ENCODE data around the gene ENC1.

The ENC1 gene

GRCh38 chr5:74657165-74657564 is 16.6 kb upstream of the ENC1 start:
- H3K9me3 ChIP-seq, result no peaks in the 10 kb centered on the region

GRCh38 chr5:74655716-74656115 is 15.2 kb upstream of the ENC1 start:
- H3K9me3 ChIP-seq, result no peaks in the 10 kb centered on the region
- no peaks in the 10 kb centered on the region for H3K36me3 ChIP-seq
- peaks cover 7% of the 10 kb centered on the region; the same call in 1 of the 2 replicates for H3K4me1 ChIP-seq
- no peak for DNase-seq
- no peak for TF ChIP-seq CTCF (IDR thresholded peaks at IDR 0.05; ENCODE audit: low read depth, low read length)
- H3K4me3 ChIP-seq (ENCODE audit: low read depth, low read length), result no peak overlapping the region
- H3K27me3 ChIP-seq, result no peaks in the 10 kb centered on the region

More at GRCh38 chr5:74657165-74657564, 16.6 kb upstream of the ENC1 start:
- Histone ChIP-seq H3K4me1 (peaks cover 1% of the 10 kb centered on the region; the same call in 1 of the 2 replicates), H3K36me3 (no peaks in the 10 kb centered on the region), H3K4me3 (ENCODE audit: low read depth, low read length) (no peak overlapping the region), H3K27me3 (no peaks in the 10 kb centered on the region)
- DNase-seq, result no peak
- no peak for TF ChIP-seq CTCF (IDR thresholded peaks at IDR 0.05; ENCODE audit: low read depth, low read length)

- no peak for DNase-seq
- H3K27me3 ChIP-seq, result no peaks in the 10 kb centered on the region
- no peak overlapping the region for H3K4me3 ChIP-seq (ENCODE audit: low read depth, low read length)
- H3K36me3 ChIP-seq, result no peaks in the 10 kb centered on the region
- no peaks in the 10 kb centered on the region for H3K9me3 ChIP-seq
- TF ChIP-seq CTCF (IDR thresholded peaks at IDR 0.05; ENCODE audit: low read depth, low read length), result no peak
- H3K4me1 ChIP-seq, result peaks cover 7% of the 10 kb centered on the region; the same call in 1 of the 2 replicates
Measured at GRCh38 chr5:74655206-74655605, 14.7 kb upstream of the ENC1 start.

GRCh38 chr5:74653991-74654390 is 13.5 kb upstream of the ENC1 start:
- TF ChIP-seq CTCF (IDR thresholded peaks at IDR 0.05; ENCODE audit: low read depth, low read length), result no peak
- H3K4me3 ChIP-seq (ENCODE audit: low read depth, low read length), result no peak overlapping the region
- H3K9me3 ChIP-seq, result no peaks in the 10 kb centered on the region
- no peaks in the 10 kb centered on the region for H3K27me3 ChIP-seq
- H3K4me1 ChIP-seq, result peaks cover 7% of the 10 kb centered on the region; the same call in 1 of the 2 replicates
- no peaks in the 10 kb centered on the region for H3K36me3 ChIP-seq
- no peak for DNase-seq

- Histone ChIP-seq H3K27me3 (no peaks in the 10 kb centered on the region), H3K9me3 (no peaks in the 10 kb centered on the region), H3K4me3 (ENCODE audit: low read depth, low read length) (no peak overlapping the region), H3K36me3 (no peaks in the 10 kb centered on the region), H3K4me1 (peaks cover 12% of the 10 kb centered on the region)
- TF ChIP-seq CTCF (IDR thresholded peaks at IDR 0.05; ENCODE audit: low read depth, low read length), result no peak
- DNase-seq, result no peak
Measured at GRCh38 chr5:74652576-74652975, 12.0 kb upstream of the ENC1 start.

GRCh38 chr5:74651710-74652109 is 11.2 kb upstream of the ENC1 start:
- no peak for DNase-seq
- Histone ChIP-seq H3K36me3 (no peaks in the 10 kb centered on the region), H3K4me1 (peaks cover 17% of the 10 kb centered on the region), H3K9me3 (no peaks in the 10 kb centered on the region), H3K4me3 (ENCODE audit: low read depth, low read length) (no peak overlapping the region), H3K27me3 (no peaks in the 10 kb centered on the region)
- no peak for TF ChIP-seq CTCF (IDR thresholded peaks at IDR 0.05; ENCODE audit: low read depth, low read length)

Measured in BE2C (cell line).